ENCODE results near the gene OR11H7.
"Not testable (repeated sequence)": the region's sequence is repeated elsewhere in the genome, so short reads cannot be mapped to it uniquely, and the experiment has no call there.

The OR11H7 gene

DNA sequence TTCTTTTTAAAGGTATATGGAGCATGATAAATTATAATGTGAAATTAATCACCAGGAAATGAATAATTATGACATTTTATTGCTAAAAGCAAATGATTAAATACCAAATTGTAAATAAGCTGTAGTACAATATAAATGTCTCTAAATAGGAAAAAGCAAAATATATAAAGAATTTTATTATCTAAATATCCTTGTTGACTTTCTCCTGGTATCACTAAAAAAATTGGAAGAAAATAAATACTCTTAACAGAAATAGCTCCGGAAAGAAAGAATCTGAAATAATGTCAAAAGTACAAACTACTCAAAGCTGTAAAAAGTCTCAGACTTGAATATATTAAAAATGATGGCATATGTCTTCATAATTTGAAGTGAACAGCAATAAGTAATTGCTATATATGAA lies at the start of gene OR11H7:
TSS of gene OR11H7 (plus strand) at position 301 of the 400 bp plus-strand sequence.
- no peak for DNase-seq (ENCODE audit: low read depth)

DNA sequence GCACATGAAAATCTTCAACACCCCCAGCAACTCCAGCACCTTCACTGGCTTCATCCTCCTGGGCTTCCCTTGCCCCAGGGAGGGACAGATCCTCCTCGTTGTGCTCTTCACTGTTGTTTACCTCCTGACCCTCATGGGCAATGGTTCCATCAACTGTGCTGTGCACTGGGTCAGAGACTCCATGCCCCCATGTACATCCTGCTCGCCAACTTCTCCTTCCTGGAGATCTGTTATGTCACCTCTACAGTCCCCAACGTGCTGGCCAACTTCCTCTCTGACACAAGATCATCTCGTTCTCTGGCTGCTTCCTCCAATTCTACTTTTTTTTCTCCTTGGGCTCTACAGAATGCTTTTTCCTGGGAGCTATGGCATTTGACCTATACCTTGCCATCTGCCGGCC lies 49.6 kb upstream of the OR11H7 start:
- DNase-seq (ENCODE audit: low read depth), result no peak

DNA sequence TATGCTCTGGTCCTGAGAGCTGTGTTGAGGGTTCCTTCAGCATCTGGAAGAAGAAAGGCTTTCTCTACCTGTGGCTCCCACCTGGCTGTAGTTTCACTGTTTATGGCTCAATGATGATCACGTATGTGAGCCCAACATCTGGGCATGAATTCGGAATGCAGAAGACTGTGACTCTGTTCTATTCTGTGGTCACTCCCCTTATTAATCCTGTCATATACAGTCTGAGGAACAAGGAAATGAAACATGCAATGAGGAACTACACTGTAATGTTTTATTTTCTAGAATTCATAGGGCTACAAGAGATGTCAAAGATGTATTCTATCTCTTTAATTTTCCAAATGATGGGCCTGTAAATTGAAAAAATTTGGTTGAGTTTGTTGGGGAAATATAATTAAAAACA lies 48.9 kb upstream of the OR11H7 start:
- no peak for DNase-seq (ENCODE audit: low read depth)

DNA sequence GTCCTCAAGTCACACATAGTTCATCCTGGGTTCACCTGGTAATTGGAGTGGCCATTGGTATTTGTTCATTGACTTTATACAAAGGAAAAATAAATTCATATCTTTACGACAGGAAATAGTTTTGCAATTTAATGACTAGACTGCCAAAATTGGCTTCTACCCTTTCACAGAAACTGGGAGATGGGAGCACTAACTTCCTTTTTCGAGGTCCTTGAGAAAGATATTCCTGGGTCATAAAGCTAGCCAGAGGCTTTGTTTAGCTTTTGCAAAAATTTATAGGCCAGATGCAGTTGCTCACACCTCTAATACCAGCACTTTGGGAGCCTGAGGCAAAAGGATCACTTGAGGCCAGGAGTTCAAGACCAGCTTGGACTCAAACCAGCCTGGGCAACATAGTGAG lies 48.3 kb upstream of the OR11H7 start:
- no peak for DNase-seq (ENCODE audit: low read depth)

DNA sequence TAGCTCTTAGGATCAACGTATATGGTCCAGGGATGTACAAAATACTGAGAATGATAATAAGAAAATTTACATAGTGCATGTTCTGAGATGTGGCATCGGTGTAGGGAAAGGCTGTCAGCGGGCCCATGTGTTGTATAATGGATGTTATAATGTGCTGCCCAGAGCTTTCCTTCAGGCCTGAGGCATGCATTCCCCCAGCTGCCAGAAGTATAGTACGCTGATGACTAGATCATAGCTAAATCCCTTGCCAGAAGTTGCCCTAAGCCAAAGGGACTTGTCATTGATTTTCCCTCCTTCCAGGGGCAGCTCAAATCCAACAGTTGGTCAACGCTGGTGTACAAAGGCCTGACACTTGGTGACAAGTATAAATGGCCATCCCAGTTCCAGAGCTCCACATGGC lies 44.6 kb upstream of the OR11H7 start:
- no peak for DNase-seq (ENCODE audit: low read depth)

DNA sequence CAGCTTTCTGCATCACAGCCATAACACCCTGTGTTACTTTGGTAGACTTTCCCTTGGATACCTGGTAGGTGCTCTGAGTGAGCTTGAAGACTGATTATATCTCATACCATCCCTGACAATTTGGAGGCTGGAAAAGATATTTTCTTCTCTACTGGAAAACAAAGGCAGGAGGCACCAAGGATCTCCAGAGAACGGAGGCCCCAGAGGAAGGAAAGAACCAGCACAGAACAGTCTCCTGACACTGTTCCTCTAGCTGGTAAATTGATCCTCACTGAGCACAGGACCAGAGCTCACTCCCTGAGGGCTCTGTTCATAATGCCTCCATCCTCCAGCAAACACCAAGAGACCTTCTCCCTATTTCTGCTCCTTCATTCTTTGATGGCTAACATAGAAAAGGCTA lies 38.2 kb upstream of the OR11H7 start, which contains the start of gene OR11G2:
TSS of gene OR11G2 (plus strand) at position 301 of the 400 bp plus-strand sequence. CDS start 6,542 bp downstream, outside the sequence.
- DNase-seq (ENCODE audit: low read depth), result no peak

DNA sequence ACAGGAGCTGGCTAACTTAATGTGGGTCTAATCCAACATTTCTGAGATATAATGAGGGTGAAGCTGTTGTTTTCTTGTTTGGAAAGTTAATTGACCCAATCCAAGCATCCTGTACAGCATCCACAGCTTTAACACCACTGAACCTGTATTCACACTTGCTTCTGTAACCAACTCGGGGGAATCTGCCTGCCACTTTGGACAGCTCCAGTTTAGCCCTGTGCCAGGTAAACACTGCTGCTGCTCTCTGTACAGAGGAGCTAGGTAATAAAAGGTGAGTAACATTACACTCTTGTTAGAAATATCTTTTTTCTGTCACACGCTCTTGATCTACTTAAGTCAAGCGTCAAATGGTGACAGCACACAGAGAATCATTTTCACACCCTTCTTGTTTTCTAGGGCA lies 37.4 kb upstream of the OR11H7 start:
- DNase-seq (ENCODE audit: low read depth), result no peak

DNA sequence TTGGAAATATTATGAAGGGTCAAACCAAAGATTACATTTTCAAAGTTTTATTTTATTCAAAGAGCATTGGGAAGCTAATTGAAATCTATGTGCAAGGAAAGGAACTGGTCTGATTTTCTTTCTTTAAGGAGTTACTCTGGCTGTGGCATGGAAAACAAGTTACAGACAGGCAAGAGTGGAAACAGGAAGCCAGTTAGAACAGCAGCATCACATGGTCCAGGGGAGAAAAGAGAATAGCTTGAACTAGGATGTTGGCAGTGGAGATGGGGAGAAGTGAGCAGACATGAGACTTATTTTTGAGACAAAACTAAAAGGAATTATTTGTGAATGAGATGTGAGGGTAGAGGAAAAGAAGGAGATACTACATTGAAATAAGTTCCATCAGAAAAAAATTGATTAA lies 34.7 kb upstream of the OR11H7 start:
- no peak for DNase-seq (ENCODE audit: low read depth)

DNA sequence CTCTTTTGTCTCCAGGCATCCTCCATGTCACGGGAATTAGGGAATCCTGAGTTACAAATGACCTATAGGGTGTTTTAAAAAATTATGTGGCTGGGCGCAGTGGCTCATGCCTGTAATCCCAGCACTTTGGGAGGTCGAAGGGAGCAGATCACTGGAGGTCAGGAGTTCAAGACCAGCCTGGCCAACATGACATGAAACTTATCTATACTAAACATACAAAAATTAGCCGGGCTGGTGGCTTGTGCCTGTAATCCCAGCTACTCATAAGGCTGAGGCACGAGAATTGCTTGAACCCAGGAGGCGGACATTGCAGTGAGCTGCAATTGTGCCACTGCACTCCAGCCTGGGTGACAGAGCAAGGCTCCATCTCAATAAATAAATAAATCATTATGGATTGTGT lies 33.6 kb upstream of the OR11H7 start:
- not testable (repeated sequence) for DNase-seq (ENCODE audit: low read depth)

DNA sequence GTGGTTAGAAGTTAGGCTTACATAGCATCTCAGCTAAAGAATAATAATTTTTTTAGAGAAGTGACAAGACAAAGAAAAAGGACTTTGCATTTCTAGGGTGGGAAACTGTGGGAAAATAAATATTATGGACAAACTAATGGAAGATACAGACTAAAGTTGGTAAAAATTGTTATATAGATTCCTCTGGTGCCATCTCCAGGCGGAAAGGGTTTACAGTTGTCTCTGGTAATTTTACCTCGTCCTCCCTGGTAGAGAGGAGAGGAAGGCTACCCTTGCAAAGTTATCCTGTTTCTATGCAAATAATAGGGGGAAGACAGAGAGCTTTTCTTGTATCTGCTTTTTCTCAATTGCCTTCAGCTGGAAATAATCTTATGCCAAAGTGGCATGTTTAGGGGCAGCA lies 32.9 kb upstream of the OR11H7 start:
- DNase-seq (ENCODE audit: low read depth), result no peak

DNA sequence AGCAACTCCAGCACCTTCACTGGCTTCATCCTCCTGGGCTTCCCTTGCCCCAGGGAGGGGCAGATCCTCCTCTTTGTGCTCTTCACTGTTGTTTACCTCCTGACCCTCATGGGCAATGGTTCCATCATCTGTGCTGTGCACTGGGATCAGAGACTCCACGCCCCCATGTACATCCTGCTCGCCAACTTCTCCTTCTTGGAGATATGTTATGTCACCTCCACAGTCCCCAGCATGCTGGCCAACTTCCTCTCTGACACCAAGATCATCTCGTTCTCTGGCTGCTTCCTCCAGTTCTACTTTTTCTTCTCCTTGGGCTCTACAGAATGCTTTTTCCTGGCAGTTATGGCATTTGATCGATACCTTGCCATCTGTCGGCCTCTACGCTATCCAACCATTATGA lies 31.3 kb upstream of the OR11H7 start:
- no peak for DNase-seq (ENCODE audit: low read depth)

DNA sequence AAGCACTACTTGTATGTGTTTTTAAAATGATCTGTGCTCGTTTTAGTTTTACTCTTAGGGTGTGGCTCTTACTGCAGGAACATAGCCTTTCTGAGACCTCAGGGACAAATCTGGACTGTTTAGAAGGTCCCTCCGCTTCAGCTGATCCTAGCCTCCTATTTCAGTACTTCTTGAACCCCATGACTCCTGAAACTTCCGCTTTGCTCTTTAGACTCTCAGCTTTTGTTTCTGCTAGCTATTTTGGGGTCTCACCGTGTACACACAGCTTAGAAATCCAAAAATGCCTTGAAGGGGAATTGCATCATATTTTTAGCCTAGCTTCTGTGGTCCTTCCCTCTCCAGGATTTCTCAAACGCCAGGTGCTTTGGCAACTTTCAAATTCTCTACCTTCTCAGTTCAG lies 29.8 kb upstream of the OR11H7 start:
- DNase-seq (ENCODE audit: low read depth), result no peak

DNA sequence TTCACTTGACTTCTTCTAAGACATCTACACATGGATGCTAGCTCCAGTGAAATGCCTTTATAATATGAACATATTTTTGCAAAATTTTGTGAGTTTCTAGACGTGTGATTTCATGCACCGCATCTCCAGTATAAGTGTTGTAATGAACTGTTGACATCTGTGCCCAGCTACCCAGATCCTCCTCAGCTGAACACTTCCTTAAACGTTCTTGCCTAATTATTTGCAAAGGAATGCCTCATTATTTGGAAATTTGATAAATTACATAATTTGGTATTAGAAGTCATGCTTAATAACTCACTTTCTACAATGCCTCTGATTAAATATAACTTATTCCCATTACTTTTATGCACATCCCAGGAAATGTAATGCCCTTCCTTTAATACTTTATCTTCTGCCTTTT lies 24.1 kb upstream of the OR11H7 start:
- DNase-seq (ENCODE audit: low read depth), result no peak

DNA sequence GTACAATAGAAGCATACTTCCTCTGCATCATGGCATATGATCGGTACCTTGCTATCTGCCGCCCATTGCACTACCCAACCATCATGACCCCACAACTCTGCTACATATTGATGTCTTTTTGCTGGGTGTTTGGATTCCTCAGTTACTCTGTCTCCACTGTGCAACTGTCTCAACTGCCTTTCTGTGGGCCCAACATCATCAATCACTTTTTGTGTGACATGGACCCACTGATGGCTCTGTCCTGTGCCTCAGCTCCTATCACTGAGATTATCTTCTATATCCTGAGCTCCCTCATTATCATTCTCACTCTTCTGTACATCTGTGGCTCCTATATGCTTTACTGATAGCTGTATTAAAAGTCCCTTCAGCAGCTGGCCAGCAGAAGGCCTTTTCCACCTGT lies 19.2 kb upstream of the OR11H7 start:
- DNase-seq (ENCODE audit: low read depth), result no peak

DNA sequence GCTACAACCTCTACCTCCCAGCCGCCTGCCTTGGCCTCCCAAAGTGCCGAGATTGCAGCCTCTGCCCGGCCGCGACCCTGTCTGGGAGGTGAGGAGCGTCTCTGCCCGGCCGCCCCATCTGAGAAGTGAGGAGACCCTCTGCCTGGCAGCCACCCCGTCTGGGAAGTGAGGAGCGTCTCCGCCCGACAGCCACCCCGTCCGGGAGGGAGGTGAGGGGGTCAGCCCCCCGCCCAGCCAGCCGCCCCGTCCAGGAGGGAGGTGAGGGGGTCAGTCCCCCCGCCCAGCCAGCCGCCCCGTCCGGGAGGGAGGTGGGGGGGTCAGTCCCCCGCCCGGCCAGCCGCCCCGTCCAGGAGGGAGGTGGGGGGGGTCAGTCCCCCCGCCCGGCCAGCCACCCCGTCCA lies 16.4 kb upstream of the OR11H7 start:
- DNase-seq (ENCODE audit: low read depth), result not testable (repeated sequence)

DNA sequence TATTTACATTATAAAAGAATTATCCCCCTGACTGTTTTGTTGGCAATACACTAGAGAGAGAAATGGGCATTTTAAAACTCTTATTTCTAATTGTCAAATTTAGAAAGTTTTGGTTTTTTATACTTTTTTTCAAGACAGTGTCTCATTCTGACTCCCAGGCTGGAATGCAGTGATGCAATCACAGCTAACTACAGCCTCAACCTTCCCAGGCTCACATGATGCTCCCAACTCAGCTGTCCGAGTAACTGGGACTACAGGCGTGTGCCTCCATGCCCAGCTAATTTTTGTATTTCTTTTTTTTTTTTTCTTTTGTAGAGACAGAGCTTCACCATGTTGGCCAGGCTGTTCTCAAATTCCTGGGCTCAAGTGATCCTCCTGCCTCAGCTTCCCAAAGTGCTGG lies 13.6 kb upstream of the OR11H7 start:
- DNase-seq (ENCODE audit: low read depth), result no peak

DNA sequence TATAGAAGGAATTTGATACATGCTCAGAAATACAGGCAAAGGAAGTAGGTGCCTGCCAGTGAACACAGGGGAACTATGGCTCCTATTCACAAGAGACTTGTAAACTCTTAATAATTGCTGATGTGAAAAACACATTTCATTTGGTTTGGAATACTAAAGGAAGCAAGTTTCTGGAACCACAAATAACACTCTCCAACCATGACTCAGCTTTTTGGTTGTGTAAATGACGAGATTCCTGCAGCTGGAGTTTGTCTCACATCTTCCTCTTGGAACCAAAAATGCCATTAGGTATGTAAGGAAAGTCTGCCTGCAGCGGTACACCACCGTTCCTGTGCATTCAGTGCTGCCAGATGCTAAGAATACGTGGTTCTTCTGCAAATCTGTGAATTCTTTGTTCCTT lies 9.7 kb upstream of the OR11H7 start:
- no peak for DNase-seq (ENCODE audit: low read depth)

DNA sequence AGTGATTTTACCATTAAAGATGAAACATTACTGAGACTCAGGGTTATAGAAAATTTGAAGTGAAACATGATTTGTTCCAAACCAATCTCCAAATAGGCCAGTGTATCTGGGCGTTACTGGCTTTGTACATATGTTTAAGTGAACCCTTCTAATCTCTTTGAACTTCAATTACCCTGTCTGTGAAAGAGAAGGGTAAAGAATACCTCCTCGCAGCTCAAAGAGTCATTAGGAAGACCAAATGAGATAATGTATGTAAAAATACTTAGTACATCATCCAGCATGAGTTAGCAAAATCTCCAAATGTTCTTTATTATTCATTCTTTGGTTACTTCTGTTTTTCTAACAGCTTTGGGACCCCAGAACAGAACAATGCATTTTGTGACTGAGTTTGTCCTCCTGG lies 5.4 kb upstream of the OR11H7 start, which contains the start of gene OR11H6:
TSS of gene OR11H6 (plus strand) at position 301 of the 400 bp plus-strand sequence. CDS start at position 301, 0 bp downstream.
- no peak for DNase-seq (ENCODE audit: low read depth)

DNA sequence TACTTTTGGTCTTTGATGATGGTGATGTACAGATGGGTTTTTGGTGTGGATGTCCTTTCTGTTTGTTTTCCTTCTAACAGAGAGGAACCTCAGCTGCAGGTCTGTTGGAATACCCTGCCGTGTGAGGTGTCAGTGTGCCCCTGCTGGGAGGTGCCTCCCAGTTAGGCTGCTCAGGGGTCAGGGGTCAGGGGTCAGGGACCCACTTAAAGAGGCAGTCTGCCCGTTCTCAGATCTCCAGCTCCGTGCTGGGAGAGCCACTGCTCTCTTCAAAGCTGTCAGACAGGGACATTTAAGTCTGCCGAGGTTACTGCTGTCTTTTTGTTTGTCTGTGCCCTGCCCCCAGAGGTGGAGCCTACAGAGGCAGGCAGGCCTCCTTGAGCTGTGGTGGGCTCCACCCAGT lies 6.6 kb downstream of the OR11H7 start:
- DNase-seq (ENCODE audit: low read depth), result not testable (repeated sequence)

DNA sequence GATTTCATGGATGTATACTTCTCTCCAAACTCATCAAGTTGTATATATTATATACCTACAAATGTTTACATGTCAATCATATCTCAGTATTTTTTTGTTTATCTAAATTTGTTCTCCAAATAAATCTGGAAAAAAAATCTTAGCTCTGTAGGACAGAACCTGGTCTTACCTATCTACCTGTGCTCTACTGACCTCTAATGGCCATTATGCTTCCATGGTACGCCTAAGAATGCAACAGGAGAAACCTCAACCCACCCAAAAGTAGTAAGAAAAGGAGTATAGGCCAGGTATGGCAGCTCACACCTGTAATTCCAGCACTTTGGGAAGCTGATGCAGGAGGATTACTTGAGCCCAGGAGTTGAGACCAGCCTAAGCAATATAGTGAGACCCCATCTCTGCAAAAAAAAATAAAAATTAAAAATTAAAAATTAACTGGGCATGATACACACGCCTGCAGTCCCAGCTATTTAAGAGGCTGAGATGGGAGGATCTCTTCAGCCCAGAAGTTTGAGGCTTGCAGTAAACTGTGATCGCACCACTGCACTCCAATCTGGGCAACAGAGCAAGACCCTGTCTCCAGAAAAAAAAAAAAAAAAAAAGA lies 19.0 kb downstream of the OR11H7 start:
- DNase-seq (ENCODE audit: low read depth), result no peak

DNA sequence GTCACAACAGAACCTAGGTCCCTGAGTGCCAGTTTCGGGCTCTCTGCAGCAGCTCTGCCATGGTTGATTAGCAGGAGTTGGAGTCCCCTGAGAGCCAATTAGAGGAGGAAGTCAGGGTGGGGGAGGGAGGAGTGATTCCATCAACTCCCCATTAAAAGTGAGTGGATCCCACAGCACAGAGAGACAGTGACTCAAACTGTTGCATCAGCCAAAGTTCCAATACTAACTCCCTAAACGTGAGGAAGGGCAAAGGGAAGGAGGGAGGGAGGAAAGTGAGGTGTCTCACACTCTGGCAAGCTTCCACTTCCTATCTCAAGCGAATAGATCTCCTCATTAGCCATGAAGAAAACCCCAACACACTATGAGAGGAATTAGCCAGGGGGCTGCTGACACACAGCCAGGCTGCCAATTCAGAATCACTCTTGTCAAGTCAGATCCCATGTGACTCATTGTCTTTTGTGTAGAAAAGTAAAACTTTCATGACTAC lies 33.9 kb downstream of the OR11H7 start:
- peak; percentile 34 for DNase-seq (ENCODE audit: low read depth)

DNA sequence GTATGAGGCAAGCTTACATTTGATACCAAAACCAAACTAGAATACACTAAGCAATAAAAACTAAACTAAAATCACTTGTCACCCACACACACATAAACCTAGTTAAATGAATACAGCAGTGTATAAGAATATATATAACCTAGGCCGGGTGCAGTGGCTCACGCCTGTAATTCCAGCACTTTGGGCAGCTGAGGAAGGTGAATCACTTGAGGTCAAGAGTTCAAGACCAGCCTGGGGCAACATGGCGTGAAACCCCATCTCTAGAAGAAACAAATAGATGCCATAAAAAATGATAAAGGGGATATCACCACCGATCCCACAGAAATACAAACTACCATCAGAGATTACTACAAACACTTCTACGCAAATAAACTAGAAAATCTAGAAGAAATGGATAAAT lies 35.6 kb downstream of the OR11H7 start:
- DNase-seq (ENCODE audit: low read depth), result not testable (repeated sequence)

DNA sequence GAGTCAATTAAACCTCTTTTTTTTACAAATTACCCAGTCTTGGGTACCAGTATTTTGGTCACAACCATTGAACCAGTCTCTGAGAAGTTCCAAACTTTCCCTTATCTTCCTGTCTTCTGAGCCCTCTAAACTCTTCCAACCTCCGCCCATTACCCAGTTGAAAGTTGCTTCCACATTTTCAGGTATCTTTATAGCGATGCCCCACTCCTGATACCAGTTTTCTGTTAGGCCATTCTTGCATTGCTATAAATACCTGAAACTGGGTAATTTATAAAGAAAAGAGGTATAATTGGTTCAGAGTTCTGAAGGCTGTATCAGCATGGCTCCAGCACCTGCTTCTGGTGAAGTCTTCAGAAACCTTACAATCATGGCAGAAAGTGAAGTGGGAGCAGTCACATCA lies 45.3 kb downstream of the OR11H7 start:
- no peak for DNase-seq (ENCODE audit: low read depth)

DNA sequence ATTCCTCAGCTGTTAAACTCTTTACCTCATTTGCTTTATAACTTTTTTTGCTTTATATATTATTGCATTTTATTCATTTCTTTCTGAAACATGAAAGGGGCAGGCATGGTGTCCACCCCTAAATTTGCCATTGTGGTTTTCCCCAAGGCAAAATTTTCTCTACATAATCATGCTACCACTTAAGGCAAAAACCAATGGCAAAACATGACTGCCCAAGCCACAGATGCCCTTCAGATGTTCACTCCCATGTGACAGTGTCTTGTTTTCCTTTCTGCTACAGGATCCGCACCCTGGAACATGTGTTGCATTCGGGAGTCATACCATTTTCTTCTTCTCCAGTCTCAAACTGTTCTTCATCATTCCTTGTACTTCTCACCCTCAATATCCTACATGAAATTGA lies 48.6 kb downstream of the OR11H7 start:
- no peak for DNase-seq (ENCODE audit: low read depth)

All from fibroblast of gingiva (primary cell).